ENCODE measurements around the gene CLEC20A. TPM values are rescaled to one million over a fixed set of nuclear protein-coding genes. Genes with fewer than 3 reads are reported as not detected.

Gene CLEC20A
- total RNA-seq, 1 donor from 2014 or later: not detected

DNA sequence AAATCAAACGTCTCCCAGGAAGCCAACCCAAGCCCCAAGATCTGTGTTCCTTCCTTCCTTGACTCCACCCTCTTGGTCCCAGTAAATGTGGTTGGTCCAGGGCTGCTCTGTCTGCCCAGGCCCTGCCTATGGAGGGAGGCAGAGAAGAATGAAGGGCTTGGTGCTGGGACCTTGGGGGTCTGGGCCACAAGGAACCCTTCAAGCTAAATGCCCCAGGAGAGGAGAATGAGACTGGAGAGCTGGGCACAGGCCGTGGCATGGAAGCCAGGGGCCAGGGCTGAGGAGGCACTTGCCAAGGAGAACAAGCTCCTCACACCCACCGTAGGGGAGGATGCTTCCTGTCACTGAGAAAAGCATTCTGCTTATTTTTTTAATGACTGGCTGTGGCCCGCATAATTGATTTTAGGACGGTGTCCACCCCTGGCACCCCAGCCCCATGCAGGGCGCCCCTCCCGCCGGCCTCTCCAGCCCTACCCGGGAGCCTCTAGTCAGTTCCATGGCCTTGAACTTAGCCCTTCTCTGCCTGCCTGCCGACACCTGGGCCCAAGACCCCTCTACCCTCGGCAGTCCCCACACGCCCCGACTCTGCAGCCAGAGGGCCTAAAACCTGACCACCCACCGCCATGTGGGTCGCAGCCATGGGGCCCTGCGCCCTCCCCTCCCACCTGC, 889 bp downstream of the CLEC20A start:
- peak; percentile 64 for DNase-seq (ENCODE audit: extremely low spot score, unreplicated experiment)
- Mint-ChIP-seq H3K27me3 (ENCODE audit: unreplicated experiment) (no peaks in the 10 kb centered on the region), H3K27ac (ENCODE audit: unreplicated experiment) (no peak overlapping the region), H3K4me1 (ENCODE audit: unreplicated experiment) (no peaks in the 10 kb centered on the region), H3K36me3 (ENCODE audit: unreplicated experiment) (no peaks in the 10 kb centered on the region), H3K9me3 (ENCODE audit: unreplicated experiment) (no peaks in the 10 kb centered on the region), H3K4me3 (ENCODE audit: unreplicated experiment) (no peak overlapping the region)
- TF ChIP-seq, protein P1, sequence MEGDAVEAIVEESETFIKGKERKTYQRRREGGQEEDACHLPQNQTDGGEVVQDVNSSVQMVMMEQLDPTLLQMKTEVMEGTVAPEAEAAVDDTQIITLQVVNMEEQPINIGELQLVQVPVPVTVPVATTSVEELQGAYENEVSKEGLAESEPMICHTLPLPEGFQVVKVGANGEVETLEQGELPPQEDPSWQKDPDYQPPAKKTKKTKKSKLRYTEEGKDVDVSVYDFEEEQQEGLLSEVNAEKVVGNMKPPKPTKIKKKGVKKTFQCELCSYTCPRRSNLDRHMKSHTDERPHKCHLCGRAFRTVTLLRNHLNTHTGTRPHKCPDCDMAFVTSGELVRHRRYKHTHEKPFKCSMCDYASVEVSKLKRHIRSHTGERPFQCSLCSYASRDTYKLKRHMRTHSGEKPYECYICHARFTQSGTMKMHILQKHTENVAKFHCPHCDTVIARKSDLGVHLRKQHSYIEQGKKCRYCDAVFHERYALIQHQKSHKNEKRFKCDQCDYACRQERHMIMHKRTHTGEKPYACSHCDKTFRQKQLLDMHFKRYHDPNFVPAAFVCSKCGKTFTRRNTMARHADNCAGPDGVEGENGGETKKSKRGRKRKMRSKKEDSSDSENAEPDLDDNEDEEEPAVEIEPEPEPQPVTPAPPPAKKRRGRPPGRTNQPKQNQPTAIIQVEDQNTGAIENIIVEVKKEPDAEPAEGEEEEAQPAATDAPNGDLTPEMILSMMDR (IDR thresholded peaks at IDR 0.05): no peak

DNA sequence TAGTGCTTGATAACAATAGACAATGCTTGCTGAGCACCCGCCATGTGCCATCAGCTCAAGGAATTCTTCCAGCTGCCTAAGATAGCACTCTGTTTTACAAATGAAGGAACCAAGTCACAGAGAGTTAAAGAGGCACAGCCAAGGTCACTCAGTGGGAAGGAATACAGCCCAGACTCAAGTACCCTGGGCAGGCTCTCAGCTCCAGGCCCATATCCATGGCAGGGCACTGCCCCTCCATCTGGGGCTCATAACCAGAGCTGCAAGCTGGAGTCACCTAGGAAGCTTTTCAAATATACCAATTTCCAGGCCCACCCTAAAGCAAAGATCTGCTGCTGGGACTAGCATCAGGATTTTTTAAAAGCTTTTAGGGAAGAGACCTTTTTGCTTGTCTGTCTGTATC, 1.6 kb downstream of the CLEC20A start:
- Mint-ChIP-seq H3K9me3 (ENCODE audit: unreplicated experiment) (no peaks in the 10 kb centered on the region), H3K4me1 (ENCODE audit: unreplicated experiment) (no peaks in the 10 kb centered on the region), H3K36me3 (ENCODE audit: unreplicated experiment) (no peaks in the 10 kb centered on the region), H3K27ac (ENCODE audit: unreplicated experiment) (no peak overlapping the region), H3K27me3 (ENCODE audit: unreplicated experiment) (no peaks in the 10 kb centered on the region), H3K4me3 (ENCODE audit: unreplicated experiment) (no peak overlapping the region)
- TF ChIP-seq, protein P1 (IDR thresholded peaks at IDR 0.05): no peak
- peak; percentile 23 for DNase-seq (ENCODE audit: extremely low spot score, unreplicated experiment)

DNA sequence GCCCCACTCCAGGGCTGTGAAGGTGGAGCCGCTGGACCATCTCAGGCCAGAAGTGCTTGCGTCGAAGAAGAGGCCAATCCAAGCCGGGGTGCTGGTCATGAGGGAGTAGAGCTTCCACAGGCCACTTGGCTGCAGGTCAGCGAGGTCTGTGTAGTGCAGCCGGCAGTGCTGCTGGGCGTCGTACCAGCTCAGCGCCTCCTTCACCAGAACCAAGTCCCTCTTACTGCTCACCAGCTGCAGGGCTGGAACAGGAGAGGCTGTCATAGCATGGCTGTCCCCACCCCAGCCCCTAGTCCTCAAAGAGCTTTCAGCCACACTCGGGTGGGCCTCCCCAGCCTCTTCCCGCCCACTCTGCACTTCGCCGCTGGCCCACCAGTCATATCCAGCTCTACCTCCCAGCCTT, 2.2 kb downstream of the CLEC20A start:
- DNase-seq (ENCODE audit: extremely low spot score, unreplicated experiment): peak; percentile 51
- H3K4me3 Mint-ChIP-seq (ENCODE audit: unreplicated experiment): no peak overlapping the region

DNA sequence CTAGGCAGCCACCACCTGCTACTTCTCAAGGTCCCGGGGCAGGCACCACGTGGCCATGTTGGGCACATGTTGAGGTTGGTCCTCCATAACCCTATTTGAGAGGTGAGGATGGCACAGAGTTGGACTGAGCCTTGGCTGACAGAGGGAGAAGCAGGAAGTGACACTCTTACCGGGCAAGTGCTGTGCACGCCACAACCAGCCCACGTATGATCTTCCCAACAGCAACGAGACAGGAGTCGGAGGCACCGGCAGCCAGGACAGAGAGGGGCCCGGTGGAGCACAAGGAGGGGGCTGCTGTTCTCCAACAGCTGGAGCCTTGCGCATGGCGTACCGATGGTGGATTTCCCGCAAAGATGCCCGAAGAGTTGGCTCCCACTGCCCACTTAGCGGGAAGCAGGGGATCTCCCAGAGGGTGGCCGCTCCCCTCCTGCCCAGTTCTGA, 3.4 kb downstream of the CLEC20A start:
- Mint-ChIP-seq H3K4me1 (ENCODE audit: unreplicated experiment) (no peaks in the 10 kb centered on the region), H3K9me3 (ENCODE audit: unreplicated experiment) (no peaks in the 10 kb centered on the region), H3K36me3 (ENCODE audit: unreplicated experiment) (no peaks in the 10 kb centered on the region), H3K27ac (ENCODE audit: unreplicated experiment) (no peak overlapping the region), H3K27me3 (ENCODE audit: unreplicated experiment) (no peaks in the 10 kb centered on the region), H3K4me3 (ENCODE audit: unreplicated experiment) (no peak overlapping the region)
- TF ChIP-seq, protein P1 (IDR thresholded peaks at IDR 0.05): no peak
- peak; percentile 73 for DNase-seq (ENCODE audit: extremely low spot score, unreplicated experiment)

More for the DNA sequence above, 2.2 kb downstream of the CLEC20A start:
- Mint-ChIP-seq H3K36me3 (ENCODE audit: unreplicated experiment) (no peaks in the 10 kb centered on the region), H3K27ac (ENCODE audit: unreplicated experiment) (no peak overlapping the region), H3K9me3 (ENCODE audit: unreplicated experiment) (no peaks in the 10 kb centered on the region), H3K4me1 (ENCODE audit: unreplicated experiment) (no peaks in the 10 kb centered on the region), H3K27me3 (ENCODE audit: unreplicated experiment) (no peaks in the 10 kb centered on the region)
- TF ChIP-seq, protein P1 (IDR thresholded peaks at IDR 0.05): no peak

DNA sequence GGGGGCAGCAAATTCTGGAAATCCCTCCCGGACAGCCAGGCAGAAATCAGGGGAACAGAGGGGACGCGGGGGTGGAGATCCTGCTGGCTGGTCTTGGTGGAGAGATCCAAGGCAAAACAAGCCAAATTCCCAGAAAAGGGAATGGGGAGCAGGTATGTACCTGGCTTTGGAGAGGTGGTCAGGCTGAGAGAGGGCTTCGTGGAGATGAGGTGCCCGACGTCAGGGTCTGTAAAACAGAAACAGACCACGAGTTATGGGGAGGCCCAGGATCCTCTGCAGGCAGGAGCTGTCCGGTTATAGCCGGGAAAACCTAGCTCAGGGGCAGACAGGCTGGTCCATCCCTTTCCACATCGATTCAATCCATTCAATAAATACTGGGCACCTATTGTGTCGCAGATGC, 4.4 kb downstream of the CLEC20A start:
- Mint-ChIP-seq H3K27me3 (ENCODE audit: unreplicated experiment) (no peaks in the 10 kb centered on the region), H3K4me1 (ENCODE audit: unreplicated experiment) (no peaks in the 10 kb centered on the region), H3K4me3 (ENCODE audit: unreplicated experiment) (no peak overlapping the region), H3K36me3 (ENCODE audit: unreplicated experiment) (no peaks in the 10 kb centered on the region), H3K27ac (ENCODE audit: unreplicated experiment) (no peak overlapping the region), H3K9me3 (ENCODE audit: unreplicated experiment) (no peaks in the 10 kb centered on the region)
- TF ChIP-seq, protein P1 (IDR thresholded peaks at IDR 0.05): no peak
- DNase-seq (ENCODE audit: extremely low spot score, unreplicated experiment): no peak
